Suppressor macrophage treated with lipopolysaccharide for 4 hours (primary cell): ENCODE data around the gene OOSP2.

Source experiments
- DNase-seq: peaks from one replicate; pipeline ENCODE4 v3.0.0-alpha.2; 2020

OOSP2 gene

DNA sequence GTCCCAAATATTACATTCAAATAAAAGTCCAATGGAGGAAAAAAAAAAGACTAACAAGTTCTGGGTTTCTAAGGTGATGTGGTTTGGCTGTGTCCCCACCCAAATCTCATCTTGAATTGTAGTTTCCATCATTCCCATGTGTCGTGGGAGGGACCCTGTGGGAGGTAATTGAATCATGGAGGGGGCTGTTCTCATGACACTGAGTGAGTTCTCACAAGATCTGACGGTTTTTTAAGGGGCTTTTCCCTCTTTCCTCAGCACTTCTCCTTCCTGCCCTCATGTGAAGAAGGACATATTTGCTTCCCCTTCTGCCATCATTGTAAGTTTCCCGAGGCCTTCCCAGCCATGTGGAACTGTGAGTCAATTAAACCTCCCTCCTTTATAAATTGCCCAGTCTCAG lies 40.3 kb downstream of the OOSP2 start:
- DNase-seq: peak; percentile 8

DNA sequence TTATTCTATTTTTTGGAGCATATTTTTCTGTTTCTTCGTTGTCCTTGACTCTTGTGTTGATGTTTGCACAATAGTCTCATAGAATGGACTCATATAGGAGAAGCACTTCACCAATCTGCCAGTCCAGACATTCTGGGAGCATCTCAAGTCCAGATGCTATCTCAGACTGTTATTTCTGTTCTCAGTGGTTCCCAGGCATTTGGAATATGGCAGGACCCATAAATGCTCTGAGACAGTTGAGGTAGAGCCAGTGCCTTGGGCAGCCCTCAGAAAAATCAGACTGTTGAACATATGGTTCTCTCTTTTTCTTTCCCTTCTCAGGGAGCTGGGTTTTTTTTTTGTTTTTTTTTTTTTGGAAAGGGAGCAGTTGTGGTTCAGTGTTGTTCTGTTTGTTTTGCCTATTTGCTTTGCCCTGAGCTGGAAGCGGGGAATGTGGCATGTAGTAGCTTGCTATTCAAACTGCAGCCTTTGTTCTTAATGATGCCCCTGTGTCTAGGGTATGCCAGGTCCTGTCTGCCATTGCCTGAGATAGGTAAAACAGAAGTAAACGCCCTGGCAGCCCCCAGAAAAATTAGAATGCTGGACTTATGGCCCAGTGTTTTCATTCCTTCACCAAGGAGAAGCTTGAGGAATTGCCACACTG lies 44.5 kb downstream of the OOSP2 start:
- DNase-seq: no peak

DNA sequence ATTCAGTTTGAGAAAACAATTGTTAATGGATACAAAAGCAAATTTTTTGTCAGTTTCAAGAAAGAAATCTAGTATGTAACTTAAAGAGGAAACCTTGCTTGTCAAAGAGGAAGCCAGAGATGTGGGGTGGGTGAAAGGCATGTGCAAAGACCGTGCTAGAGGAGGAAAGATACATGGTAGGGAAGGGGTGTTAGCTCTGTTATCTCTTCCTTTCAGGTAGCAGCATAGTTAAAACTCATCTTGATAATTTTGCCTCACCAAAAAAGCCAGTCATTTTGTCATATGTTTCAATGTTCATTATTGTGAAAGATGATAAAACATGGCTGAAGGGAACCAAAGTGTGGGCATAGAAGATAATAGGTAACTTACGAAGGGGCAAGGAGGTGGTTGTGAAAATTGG lies 45.7 kb downstream of the OOSP2 start:
- no peak for DNase-seq

DNA sequence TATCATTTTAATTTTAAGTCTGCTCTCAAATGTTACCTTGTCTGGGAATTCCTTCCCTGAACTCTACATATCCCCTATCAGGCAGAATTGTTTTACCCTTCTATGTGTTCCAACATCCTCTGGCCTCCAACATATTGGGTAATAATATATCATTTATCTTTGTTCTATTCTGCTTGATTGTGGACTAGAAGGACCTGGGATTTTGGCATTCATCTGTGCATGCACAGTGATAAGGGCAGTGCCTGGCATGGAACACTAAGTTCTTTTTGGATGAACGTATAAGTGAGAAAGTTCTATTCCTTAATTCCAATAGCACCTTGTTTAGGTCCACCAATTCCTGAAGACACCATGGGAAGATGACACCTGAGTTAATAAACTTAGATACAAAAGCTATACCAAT lies 47.0 kb downstream of the OOSP2 start:
- no peak for DNase-seq

DNA sequence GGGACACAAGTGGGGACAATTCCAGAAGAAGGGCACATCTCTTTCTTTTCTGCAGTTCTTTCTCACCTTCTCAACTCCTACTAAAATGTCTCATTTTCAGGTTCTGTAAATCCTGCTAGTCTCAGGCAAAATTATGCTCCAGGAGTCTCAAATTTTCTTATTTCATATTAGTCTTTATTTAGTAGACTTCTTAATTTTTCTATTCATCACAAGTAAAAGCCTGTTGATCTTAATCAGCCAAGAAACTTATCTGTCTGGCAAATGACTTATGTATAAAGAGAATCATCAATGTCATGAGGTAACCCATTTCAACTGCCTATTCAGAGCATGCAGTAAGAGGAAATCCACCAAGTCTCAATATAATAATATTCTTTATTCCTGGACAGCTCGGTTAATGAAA lies 48.2 kb downstream of the OOSP2 start, which contains the start of gene MS4A2:
TSS of gene MS4A2 (plus strand) at position 301 of the 400 bp plus-strand sequence. CDS start 102 bp downstream, outside the sequence.
- no peak for DNase-seq

DNA sequence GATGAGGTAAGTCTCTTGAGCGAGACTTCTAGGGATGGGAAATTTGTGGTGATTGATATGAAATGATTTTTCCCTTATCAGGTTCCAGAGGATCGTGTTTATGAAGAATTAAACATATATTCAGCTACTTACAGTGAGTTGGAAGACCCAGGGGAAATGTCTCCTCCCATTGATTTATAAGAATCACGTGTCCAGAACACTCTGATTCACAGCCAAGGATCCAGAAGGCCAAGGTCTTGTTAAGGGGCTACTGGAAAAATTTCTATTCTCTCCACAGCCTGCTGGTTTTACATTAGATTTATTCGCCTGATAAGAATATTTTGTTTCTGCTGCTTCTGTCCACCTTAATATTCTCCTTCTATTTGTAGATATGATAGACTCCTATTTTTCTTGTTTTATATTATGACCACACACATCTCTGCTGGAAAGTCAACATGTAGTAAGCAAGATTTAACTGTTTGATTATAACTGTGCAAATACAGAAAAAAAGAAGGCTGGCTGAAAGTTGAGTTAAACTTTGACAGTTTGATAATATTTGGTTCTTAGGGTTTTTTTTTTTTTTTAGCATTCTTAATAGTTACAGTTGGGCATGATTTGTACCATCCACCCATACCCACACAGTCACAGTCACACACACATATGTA lies 55.4 kb downstream of the OOSP2 start:
- DNase-seq: no peak

DNA sequence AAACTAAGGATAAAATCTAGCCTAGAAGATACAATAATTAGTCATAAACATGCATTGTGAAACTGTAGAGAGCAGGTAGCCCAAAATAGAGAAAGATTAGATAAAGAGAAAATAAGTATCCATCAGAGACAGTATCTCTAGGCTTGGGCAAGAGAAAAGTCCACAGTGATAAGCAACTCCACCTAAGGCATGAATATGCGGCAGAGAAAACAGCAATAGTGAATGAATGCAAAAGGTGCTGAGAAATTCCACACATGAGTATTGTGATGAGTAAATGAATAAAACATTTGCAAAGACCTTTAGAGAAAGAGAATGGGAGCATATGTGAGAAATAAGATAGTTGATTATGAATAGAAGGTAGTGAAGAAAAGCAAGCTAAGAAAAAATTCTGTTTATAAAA lies 57.0 kb downstream of the OOSP2 start:
- DNase-seq: no peak
